IMR-90 (cell line): ENCODE data around the gene MKRN2OS. TPM values are rescaled to one million over a fixed set of nuclear protein-coding genes. Genes with fewer than 3 reads are reported as not detected.

Experiments used
- ATAC-seq: fragments of 200-7000 bp; cut with Tn5 transposase; 2 replicates; pipeline ENCODE4 v1.9.1; 2020; ENCODE audit warnings: low read depth, mild to moderate bottlenecking, moderate library complexity
- BruUV-seq: library from RNA; stranded (reverse); fragments of 400-500 nt; replicated peaks from 2 replicates; lab custom pipeline; 2021; lab: Mats Ljungman, UMichigan
- CTCF ChIA-PET: fragments of 300-600 bp; formaldehyde crosslinking; extraction: SDS; loops from one replicate; lab custom pipeline; 2021; ENCODE audit warnings: antibody characterized with exemption; lab: Yijun Ruan, JAX
- POLR2A ChIA-PET: fragments of 300-600 bp; sonication (Branson Sonifier 250); formaldehyde crosslinking; loops from one replicate; lab custom pipeline; 2022; ENCODE audit warnings: antibody characterized with exemption; ENCODE audit not compliant: unreplicated experiment; lab: Charles Lee
- DNase-seq: peaks from one replicate; pipeline ENCODE4 v3.0.0; 2013
- H2AFZ ChIP-seq: replicated peaks from 2 replicates; pipeline ENCODE3; 2013; ENCODE audit warnings: low read length, mild to moderate bottlenecking; ENCODE audit not compliant: poor library complexity
- H2AK5ac ChIP-seq: 2 replicates; pipeline ENCODE4 v1.6.1; 2013; ENCODE audit warnings: low read depth, low read length, inconsistent platforms
- H2AK9ac ChIP-seq: replicated peaks from 2 replicates; pipeline ENCODE3; 2013; ENCODE audit warnings: mild to moderate bottlenecking, low read depth, low read length, moderate library complexity; ENCODE audit not compliant: poor library complexity
- H2BK120ac ChIP-seq: 2 replicates; pipeline ENCODE4 v1.6.1; 2013; ENCODE audit warnings: low read depth, low read length, inconsistent platforms
- H2BK15ac ChIP-seq: 3 replicates; pipeline ENCODE4 v1.6.1; 2013; ENCODE audit warnings: low read depth, low read length, inconsistent platforms
- H2BK20ac ChIP-seq: 2 replicates; pipeline ENCODE4 v1.6.1; 2013; ENCODE audit warnings: low read depth, mild to moderate bottlenecking, inconsistent platforms, low read length, moderate library complexity
- H2BK5ac ChIP-seq: 2 replicates; pipeline ENCODE4 v1.6.1; 2013; ENCODE audit warnings: mild to moderate bottlenecking, low read depth, low read length, inconsistent platforms; ENCODE audit not compliant: poor library complexity, severe bottlenecking
- H3K14ac ChIP-seq: replicated peaks from 2 replicates; pipeline ENCODE4 v1.6.1; 2013; ENCODE audit warnings: low read depth, low read length, inconsistent platforms
- H3K18ac ChIP-seq: 2 replicates; pipeline ENCODE4 v1.6.1; 2013; ENCODE audit warnings: low read depth, low read length, control low read depth
- H3K23ac ChIP-seq: 2 replicates; pipeline ENCODE4 v1.6.1; 2013; ENCODE audit warnings: low read depth, low read length, inconsistent platforms
- H3K27ac ChIP-seq: 2 replicates; pipeline ENCODE4 v1.5.1; 2013; ENCODE audit warnings: mild to moderate bottlenecking, control low read depth, low read length; ENCODE audit not compliant: insufficient read depth
- H3K27me3 ChIP-seq: 2 replicates; pipeline ENCODE4 v1.6.1; 2013; ENCODE audit warnings: low read length; ENCODE audit not compliant: control insufficient read depth, insufficient read depth
- H3K36me3 ChIP-seq: 2 replicates; pipeline ENCODE4 v1.6.1; 2013; ENCODE audit warnings: low read length, mixed read lengths; ENCODE audit not compliant: control insufficient read depth, insufficient read depth
- H3K4ac ChIP-seq: 2 replicates; pipeline ENCODE4 v1.6.1; 2013; ENCODE audit warnings: low read depth, low read length, inconsistent platforms
- H3K4me1 ChIP-seq: 2 replicates; pipeline ENCODE4 v1.6.1; 2013; ENCODE audit warnings: low read length, mixed read lengths; ENCODE audit not compliant: control insufficient read depth, insufficient read depth
- H3K4me2 ChIP-seq: 2 replicates; pipeline ENCODE4 v1.6.1; 2013; ENCODE audit warnings: low read depth, mild to moderate bottlenecking, control low read depth, low read length, moderate library complexity
- H3K4me3 ChIP-seq: 2 replicates; pipeline ENCODE4 v1.5.1; 2013; ENCODE audit warnings: low read depth, mild to moderate bottlenecking, control low read depth, low read length, moderate library complexity; ENCODE audit not compliant: insufficient read depth
- H3K56ac ChIP-seq: 2 replicates; pipeline ENCODE4 v1.6.1; 2013; ENCODE audit warnings: low read length, inconsistent platforms; ENCODE audit not compliant: insufficient read depth; ENCODE audit errors: extremely low read depth
- H3K79me1 ChIP-seq, 2 experiments: 2 replicates each; pipeline ENCODE4 v1.6.1; 2013; ENCODE audit warnings: low read length in 2 of 2, inconsistent platforms in 1 of 2, low read depth in 1 of 2
- H3K9ac ChIP-seq: 2 replicates; pipeline ENCODE4 v1.6.1; 2013; ENCODE audit warnings: low read depth, low read length, control low read depth
- H3K9me1 ChIP-seq: 2 replicates; pipeline ENCODE4 v1.6.1; 2013; ENCODE audit warnings: low read length, inconsistent platforms; ENCODE audit not compliant: insufficient read depth
- H3K9me3 ChIP-seq: 2 replicates; pipeline ENCODE4 v1.6.1; 2013; ENCODE audit warnings: low read length; ENCODE audit not compliant: control insufficient read depth, insufficient read depth
- H4K20me1 ChIP-seq: 2 replicates; pipeline ENCODE4 v1.6.1; 2013; ENCODE audit warnings: low read length, inconsistent platforms; ENCODE audit not compliant: insufficient read depth
- H4K5ac ChIP-seq: 2 replicates; pipeline ENCODE4 v1.6.1; 2013; ENCODE audit warnings: mild to moderate bottlenecking, low read depth, low read length, control low read depth
- H4K8ac ChIP-seq, 2 experiments: 2 replicates each; pipeline ENCODE4 v1.6.1; 2013; ENCODE audit warnings: low read depth in 2 of 2, low read length in 2 of 2, control low read depth in 1 of 2, inconsistent platforms in 1 of 2
- H4K91ac ChIP-seq: 2 replicates; pipeline ENCODE4 v1.6.1; 2013; ENCODE audit warnings: low read depth, low read length, inconsistent platforms; ENCODE audit not compliant: insufficient read depth
- BHLHE40 ChIP-seq: fragments of 150-350 bp; IDR thresholded peaks from 2 replicates; pipeline ENCODE4 v1.6.1; 2016; ENCODE audit warnings: mild to moderate bottlenecking, low read depth, low read length
- CEBPB ChIP-seq: IDR thresholded peaks from 2 replicates; pipeline ENCODE4 v1.6.1; 2012; ENCODE audit warnings: low read depth, low read length, improper control_type of control experiment
- CHD1 ChIP-seq: IDR thresholded peaks from 2 replicates; pipeline ENCODE4 v1.6.1; 2012; ENCODE audit warnings: low read depth, low read length, improper control_type of control experiment
- FOS ChIP-seq: fragments of 150-350 bp; IDR thresholded peaks from 2 replicates; pipeline ENCODE4 v1.6.1; 2016; ENCODE audit warnings: low read depth, low read length
- MAFK ChIP-seq: IDR thresholded peaks from 2 replicates; pipeline ENCODE4 v1.6.1; 2012; ENCODE audit warnings: low read depth, low read length, improper control_type of control experiment
- MAZ ChIP-seq: IDR thresholded peaks from 2 replicates; pipeline ENCODE4 v1.6.1; 2012; ENCODE audit warnings: low read depth, mild to moderate bottlenecking, low read length, improper control_type of control experiment, moderate library complexity, borderline replicate concordance
- MXI1 ChIP-seq: IDR thresholded peaks from 2 replicates; pipeline ENCODE4 v1.6.1; 2012; ENCODE audit warnings: low read depth, mild to moderate bottlenecking, low read length, moderate library complexity, borderline replicate concordance
- NFE2L2 ChIP-seq: fragments of 150-350 bp; IDR thresholded peaks from 2 replicates; pipeline ENCODE4 v1.6.1; 2016; ENCODE audit warnings: low read depth, mild to moderate bottlenecking, low read length
- POLR2A ChIP-seq: IDR thresholded peaks from 2 replicates; pipeline ENCODE4 v1.6.1; 2012; ENCODE audit warnings: mild to moderate bottlenecking, low read depth, low read length
- RAD21 ChIP-seq: IDR thresholded peaks from 2 replicates; pipeline ENCODE4 v1.6.1; 2012; ENCODE audit warnings: low read length, improper control_type of control experiment
- RCOR1 ChIP-seq: IDR thresholded peaks from 2 replicates; pipeline ENCODE4 v1.6.1; 2012; ENCODE audit warnings: mild to moderate bottlenecking, low read length, improper control_type of control experiment; ENCODE audit not compliant: insufficient replicate concordance
- RFX5 ChIP-seq: IDR thresholded peaks from 2 replicates; pipeline ENCODE4 v1.8.0; 2012; ENCODE audit warnings: low read depth, mild to moderate bottlenecking, low read length, moderate library complexity
- SMC3 ChIP-seq: fragments of 150-350 bp; IDR thresholded peaks from 2 replicates; pipeline ENCODE4 v1.6.1; 2016; ENCODE audit warnings: low read depth, mild to moderate bottlenecking, antibody characterized with exemption, low read length, moderate library complexity
- WGBS, 2 experiments: methylation state at CpG; one replicate each; pipeline versions ENCODE4 v1.1.5 to v1.1.7; 2013; ENCODE audit warnings: missing lambda C conversion rate in 2 of 2; ENCODE audit not compliant: insufficient read length in 1 of 2; ENCODE audit errors: extremely low coverage in 2 of 2; 5-methylcytosine and 5-hydroxymethylcytosine counted together
- dilution Hi-C: fragments of 300-500 bp; cut with HindIII; formaldehyde crosslinking; loops from one replicate; pipeline ENCODE4 v1.14.3; 2018; ENCODE audit warnings: low sequenced_read_pairs; ENCODE audit not compliant: unreplicated experiment
- in situ Hi-C: fragments of 300-500 bp; cut with MboI; formaldehyde crosslinking; loops from 3 replicates; pipeline ENCODE4 v1.14.3; 2019; ENCODE audit warnings: low sequenced_read_pairs, inconsistent platforms, mixed read lengths
- intact Hi-C: fragments of 100-400 bp; cut with micrococcal nuclease; formaldehyde crosslinking; loops from 2 replicates; pipeline ENCODE4 v1.10.0; 2022
- polyA plus RNA-seq, 3 experiments: library from polyadenylated mRNA; depleted of rRNA; stranded (reverse); fragments of >200 nt; gene quantifications; 2 replicates each; pipeline ENCODE4 v1.2.3, GENCODE V29; 2012; ENCODE audit warnings: low replicate concordance in 1 of 3
- total RNA-seq: library from RNA; depleted of rRNA; stranded (reverse); fragments of >200 nt; gene quantifications from 2 replicates; pipeline ENCODE4 v1.2.3, GENCODE V29; 2012
- TF ChIP-seq, protein P1 (sequence below): fragments of 150-350 bp; IDR thresholded peaks from 2 replicates; pipeline ENCODE4 v1.6.1; 2016; ENCODE audit warnings: low read depth, mild to moderate bottlenecking, low read length, moderate library complexity, borderline replicate concordance
- TF ChIP-seq, protein P2 (sequence below): conservative IDR thresholded peaks from 2 replicates; pipeline ENCODE4 v1.5.1; 2012; ENCODE audit warnings: mild to moderate bottlenecking, low read depth, low read length, improper control_type of control experiment
- TF ChIP-seq, protein P3 (sequence below): fragments of 150-350 bp; IDR thresholded peaks from 2 replicates; pipeline ENCODE4 v1.6.1; 2017; ENCODE audit warnings: mild to moderate bottlenecking, antibody characterized with exemption, low read length, low read depth

MKRN2OS gene
- total and polyA plus RNA-seq, 2 of the 4 experiments (the other 2 are of a cell fraction), result not detected

DNA sequence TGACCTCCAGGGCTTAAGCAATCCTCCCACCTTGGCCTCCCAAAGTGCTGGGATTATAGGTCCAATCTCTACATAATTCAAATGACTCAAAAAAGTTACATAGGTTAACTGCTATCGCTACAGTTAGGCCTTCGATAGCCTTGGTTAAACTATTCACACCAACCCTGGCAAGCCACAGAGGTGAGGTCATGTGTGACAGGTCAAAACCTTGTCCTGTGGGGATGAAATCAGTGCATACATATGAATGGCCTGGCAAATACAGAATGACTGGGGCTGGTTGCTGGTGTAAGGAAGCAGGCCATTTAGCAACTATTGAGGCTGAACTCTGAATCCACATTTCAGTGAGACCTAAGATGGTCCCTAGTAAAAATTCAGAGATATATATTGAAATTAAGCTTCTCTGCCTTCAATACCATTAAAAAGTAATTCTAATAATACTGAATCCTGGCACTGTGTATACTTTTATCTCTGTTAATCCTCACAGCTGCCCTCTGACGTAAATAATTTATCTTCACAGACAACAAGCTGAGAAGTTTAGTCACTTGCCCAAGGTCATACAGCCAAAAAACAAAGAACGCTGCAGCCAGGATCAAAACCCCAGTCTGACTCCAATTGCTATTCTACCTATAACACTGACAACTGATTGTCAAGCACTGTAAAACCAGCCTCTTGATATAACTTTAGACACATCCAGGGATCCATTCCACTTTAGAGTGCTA, 46.9 kb upstream of the MKRN2OS start:
- no peak for ATAC-seq
- no peak overlapping the region for H2AFZ ChIP-seq
- peaks cover 32 to 59% of the 10 kb centered on the region in 2 experiments for H3K79me1 ChIP-seq
- BruUV-seq, result no TSS peak
- no peak overlapping the region for H3K23ac ChIP-seq
- dilution Hi-C loops (no loop called here), in situ Hi-C loops (no loop called here), intact Hi-C loops (no loop called here)
- H3K4me2 ChIP-seq, result no peak overlapping the region
- no peak overlapping the region for H2BK120ac ChIP-seq
- TF ChIP-seq NFE2L2 (no peak), MXI1 (no peak), MAZ (no peak), BHLHE40 (no peak), SMC3 (no peak), CHD1 (no peak), RCOR1 (no peak), RAD21 (no peak), RFX5 (no peak), CEBPB (no peak), FOS (no peak), POLR2A (no peak), MAFK (no peak)
- TF ChIP-seq, protein P1, sequence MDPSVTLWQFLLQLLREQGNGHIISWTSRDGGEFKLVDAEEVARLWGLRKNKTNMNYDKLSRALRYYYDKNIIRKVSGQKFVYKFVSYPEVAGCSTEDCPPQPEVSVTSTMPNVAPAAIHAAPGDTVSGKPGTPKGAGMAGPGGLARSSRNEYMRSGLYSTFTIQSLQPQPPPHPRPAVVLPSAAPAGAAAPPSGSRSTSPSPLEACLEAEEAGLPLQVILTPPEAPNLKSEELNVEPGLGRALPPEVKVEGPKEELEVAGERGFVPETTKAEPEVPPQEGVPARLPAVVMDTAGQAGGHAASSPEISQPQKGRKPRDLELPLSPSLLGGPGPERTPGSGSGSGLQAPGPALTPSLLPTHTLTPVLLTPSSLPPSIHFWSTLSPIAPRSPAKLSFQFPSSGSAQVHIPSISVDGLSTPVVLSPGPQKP, result no peak
- TF ChIP-seq, protein P2, sequence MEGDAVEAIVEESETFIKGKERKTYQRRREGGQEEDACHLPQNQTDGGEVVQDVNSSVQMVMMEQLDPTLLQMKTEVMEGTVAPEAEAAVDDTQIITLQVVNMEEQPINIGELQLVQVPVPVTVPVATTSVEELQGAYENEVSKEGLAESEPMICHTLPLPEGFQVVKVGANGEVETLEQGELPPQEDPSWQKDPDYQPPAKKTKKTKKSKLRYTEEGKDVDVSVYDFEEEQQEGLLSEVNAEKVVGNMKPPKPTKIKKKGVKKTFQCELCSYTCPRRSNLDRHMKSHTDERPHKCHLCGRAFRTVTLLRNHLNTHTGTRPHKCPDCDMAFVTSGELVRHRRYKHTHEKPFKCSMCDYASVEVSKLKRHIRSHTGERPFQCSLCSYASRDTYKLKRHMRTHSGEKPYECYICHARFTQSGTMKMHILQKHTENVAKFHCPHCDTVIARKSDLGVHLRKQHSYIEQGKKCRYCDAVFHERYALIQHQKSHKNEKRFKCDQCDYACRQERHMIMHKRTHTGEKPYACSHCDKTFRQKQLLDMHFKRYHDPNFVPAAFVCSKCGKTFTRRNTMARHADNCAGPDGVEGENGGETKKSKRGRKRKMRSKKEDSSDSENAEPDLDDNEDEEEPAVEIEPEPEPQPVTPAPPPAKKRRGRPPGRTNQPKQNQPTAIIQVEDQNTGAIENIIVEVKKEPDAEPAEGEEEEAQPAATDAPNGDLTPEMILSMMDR, result no peak
- TF ChIP-seq, protein P3, sequence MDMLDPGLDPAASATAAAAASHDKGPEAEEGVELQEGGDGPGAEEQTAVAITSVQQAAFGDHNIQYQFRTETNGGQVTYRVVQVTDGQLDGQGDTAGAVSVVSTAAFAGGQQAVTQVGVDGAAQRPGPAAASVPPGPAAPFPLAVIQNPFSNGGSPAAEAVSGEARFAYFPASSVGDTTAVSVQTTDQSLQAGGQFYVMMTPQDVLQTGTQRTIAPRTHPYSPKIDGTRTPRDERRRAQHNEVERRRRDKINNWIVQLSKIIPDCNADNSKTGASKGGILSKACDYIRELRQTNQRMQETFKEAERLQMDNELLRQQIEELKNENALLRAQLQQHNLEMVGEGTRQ, result no peak
- H3K9ac ChIP-seq, result no peak overlapping the region
- H4K20me1 ChIP-seq, result peaks cover 26% of the 10 kb centered on the region
- no peak overlapping the region for H2BK5ac ChIP-seq
- no peak overlapping the region for H4K91ac ChIP-seq
- POLR2A ChIA-PET, result no interaction called here
- CTCF ChIA-PET, result no interaction called here
- H3K18ac ChIP-seq, result no peak overlapping the region
- H3K4me1 ChIP-seq, result peaks cover 4% of the 10 kb centered on the region; the same call in 1 of the 2 replicates
- no peaks in the 10 kb centered on the region for H3K27me3 ChIP-seq
- H2BK15ac ChIP-seq, result no peak overlapping the region
- no peak overlapping the region for H3K14ac ChIP-seq
- H3K9me3 ChIP-seq, result no peaks in the 10 kb centered on the region
- no peak overlapping the region for H3K27ac ChIP-seq
- no peak overlapping the region for H2AK9ac ChIP-seq
- H3K4me3 ChIP-seq, result no peak overlapping the region
- H3K4ac ChIP-seq, result no peak overlapping the region
- H3K56ac ChIP-seq, result no peak overlapping the region
- H3K9me1 ChIP-seq, result peaks cover 13% of the 10 kb centered on the region; the same call in 1 of the 2 replicates
- no peak for DNase-seq
- peaks cover 52% of the 10 kb centered on the region for H3K36me3 ChIP-seq
- H2AK5ac ChIP-seq, result no peak overlapping the region
- 80% methylated on average over 1 of the region's 4 CpGs; no CpG with 5 or more reads in 1 of the 2 experiments for WGBS, 2 experiments
- H4K5ac ChIP-seq, result no peak overlapping the region
- no peak overlapping the region for H4K8ac ChIP-seq
- H2BK20ac ChIP-seq, result no peak overlapping the region
